Skeletal muscle tissue (tissue), 4 donors: ENCODE data around the gene COL12A1. TPM values are rescaled to one million over a fixed set of nuclear protein-coding genes. Genes with fewer than 3 reads are reported as not detected.

Experiments used
- H3K27ac ChIP-seq: one replicate; pipeline ENCODE4 v1.7.0; 2013; ENCODE audit warnings: mild to moderate bottlenecking, low read depth, low read length, inconsistent platforms
- H3K27me3 ChIP-seq, 3 donors: one replicate each; pipeline ENCODE4 v1.7.0; 2013; ENCODE audit warnings: low read length in 3 of 3; ENCODE audit not compliant: control insufficient read depth in 3 of 3, insufficient read depth in 3 of 3
- H3K36me3 ChIP-seq, 3 donors: one replicate each; pipeline ENCODE4 v1.7.0; 2013; ENCODE audit warnings: low read length in 3 of 3; ENCODE audit not compliant: control insufficient read depth in 3 of 3, insufficient read depth in 3 of 3
- H3K4me1 ChIP-seq, 3 donors: one replicate each; pipeline ENCODE4 v1.7.0; 2013; ENCODE audit warnings: low read length in 3 of 3, mild to moderate bottlenecking in 3 of 3; ENCODE audit not compliant: control insufficient read depth in 3 of 3, insufficient read depth in 3 of 3
- H3K4me3 ChIP-seq, 3 donors: one replicate each; pipeline ENCODE4 v1.7.0; 2013; ENCODE audit warnings: low read length in 3 of 3
- H3K9ac ChIP-seq, 3 donors: one replicate each; pipeline ENCODE4 v1.7.0; 2013; ENCODE audit warnings: low read length in 3 of 3, mild to moderate bottlenecking in 3 of 3, moderate library complexity in 2 of 3, low read depth in 1 of 3
- H3K9me3 ChIP-seq, 3 donors: one replicate each; pipeline ENCODE4 v1.7.0; 2013; ENCODE audit warnings: low read length in 3 of 3; ENCODE audit not compliant: control insufficient read depth in 3 of 3
- total RNA-seq: library from RNA; depleted of rRNA; stranded (reverse); fragments of >200 nt; gene quantifications from one replicate; pipeline ENCODE4 v1.2.3, GENCODE V29; 2014
- donor health status: Osteomylitis.

The COL12A1 gene
- total RNA-seq, 1 donor from 2014 or later: 474 TPM

DNA sequence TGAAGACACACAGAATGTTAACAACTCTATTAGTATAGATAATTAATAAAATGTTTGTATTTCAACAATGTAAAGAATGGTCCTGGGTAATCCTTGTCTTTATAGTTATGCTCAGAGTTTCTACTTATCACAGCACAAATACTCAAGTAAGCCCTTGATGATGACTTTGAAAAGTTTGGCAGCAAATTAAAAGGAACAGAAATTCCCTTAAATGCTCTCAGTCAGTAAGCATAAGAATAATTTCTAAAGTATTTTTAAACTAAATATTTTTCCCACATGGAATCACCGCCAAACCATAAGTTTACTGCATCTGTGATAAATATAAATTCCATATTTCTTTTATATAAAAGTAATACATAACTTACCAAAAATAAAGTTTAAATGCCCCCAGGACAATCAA is 96.1 kb downstream of the COL12A1 start:
- Histone ChIP-seq H3K27ac (no peak overlapping the region), H3K4me1 (no peaks in the 10 kb centered on the region), H3K27me3 (no peaks in the 10 kb centered on the region), H3K9ac (no peak overlapping the region), H3K36me3 (no peaks in the 10 kb centered on the region), H3K4me3 (no peak overlapping the region), H3K9me3 (no peaks in the 10 kb centered on the region)

DNA sequence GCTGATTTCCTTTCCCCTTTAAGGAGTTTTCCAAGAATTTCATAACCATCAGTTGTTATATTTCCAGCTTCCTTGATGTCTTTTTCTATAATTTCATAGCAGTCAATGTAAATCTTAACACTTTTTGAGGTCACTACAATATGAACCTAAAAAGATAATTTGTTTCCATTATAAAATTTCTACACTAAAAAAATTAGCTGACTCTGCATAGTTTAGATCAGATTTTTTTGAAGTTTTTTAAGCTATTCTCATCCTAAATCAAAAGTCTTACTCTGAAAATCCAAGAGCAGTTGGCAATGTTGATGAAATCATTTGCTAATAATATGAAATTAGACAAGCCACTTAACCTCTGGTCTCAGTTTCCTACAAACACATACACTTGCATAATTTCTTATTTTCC is 96.8 kb downstream of the COL12A1 start:
- H3K9me3 ChIP-seq: no peaks in the 10 kb centered on the region
- no peaks in the 10 kb centered on the region for H3K27me3 ChIP-seq

DNA sequence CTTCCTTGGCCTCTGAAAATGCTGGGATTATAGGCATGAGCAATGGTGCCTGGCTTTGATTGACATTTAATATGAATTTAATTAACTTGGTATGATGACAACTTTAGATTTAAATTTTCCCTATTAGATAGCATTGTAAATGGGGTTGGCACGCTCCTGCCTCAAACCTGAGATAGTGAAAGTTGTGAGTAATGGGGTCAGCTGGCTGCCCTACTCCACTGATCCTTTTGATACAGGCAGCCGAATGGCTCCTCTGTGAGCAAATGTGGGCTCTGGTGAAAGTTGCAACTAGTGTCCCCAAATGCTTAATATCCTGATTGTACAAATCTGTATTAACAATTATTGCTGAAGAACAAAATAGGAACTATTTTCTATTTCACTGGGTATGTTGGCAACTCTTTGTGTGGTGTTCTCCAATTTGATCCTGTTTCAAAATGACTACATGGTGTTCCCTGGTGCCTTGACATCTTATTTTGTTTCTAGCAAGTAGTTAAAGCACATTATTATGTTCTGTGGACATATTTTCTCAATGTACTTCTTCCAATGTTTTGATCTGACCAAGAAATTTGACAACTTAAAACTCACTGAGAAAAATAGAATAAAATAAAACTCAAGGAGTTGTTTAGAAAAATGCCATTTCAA is 97.4 kb downstream of the COL12A1 start:
- Histone ChIP-seq H3K4me3 (no peak overlapping the region), H3K9me3 (no peaks in the 10 kb centered on the region), H3K27ac (no peak overlapping the region), H3K36me3 (no peaks in the 10 kb centered on the region), H3K9ac (no peak overlapping the region), H3K4me1 (no peaks in the 10 kb centered on the region), H3K27me3 (no peaks in the 10 kb centered on the region)

More for the DNA sequence above, 96.8 kb downstream of the COL12A1 start:
- Histone ChIP-seq H3K4me3 (no peak overlapping the region), H3K36me3 (no peaks in the 10 kb centered on the region), H3K27ac (no peak overlapping the region), H3K9ac (no peak overlapping the region), H3K4me1 (no peaks in the 10 kb centered on the region)

DNA sequence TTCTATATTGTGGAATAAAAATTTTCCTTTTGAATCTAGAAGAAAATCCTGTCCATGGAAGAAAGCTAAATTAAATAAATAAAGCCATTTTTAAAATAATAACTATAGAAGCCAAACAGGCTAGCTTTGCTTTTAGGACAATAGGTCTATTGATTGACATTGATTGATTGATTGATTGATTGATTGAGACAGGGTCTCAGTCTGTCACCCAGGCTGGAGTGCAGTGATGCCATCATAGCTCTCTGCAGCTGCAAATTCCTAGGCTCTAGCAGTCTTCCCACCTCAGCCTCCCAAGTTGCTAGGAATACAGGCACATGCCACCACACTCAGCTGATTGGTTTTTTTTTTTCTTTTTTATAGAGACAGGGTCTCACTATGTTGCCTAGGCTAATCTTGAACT is 97.9 kb downstream of the COL12A1 start:
- H3K9me3 ChIP-seq: no peaks in the 10 kb centered on the region
- H3K36me3 ChIP-seq: peaks cover 0 to 3% (median 0%) of the 10 kb centered on the region in 3 donors
- no peak overlapping the region for H3K9ac ChIP-seq

DNA sequence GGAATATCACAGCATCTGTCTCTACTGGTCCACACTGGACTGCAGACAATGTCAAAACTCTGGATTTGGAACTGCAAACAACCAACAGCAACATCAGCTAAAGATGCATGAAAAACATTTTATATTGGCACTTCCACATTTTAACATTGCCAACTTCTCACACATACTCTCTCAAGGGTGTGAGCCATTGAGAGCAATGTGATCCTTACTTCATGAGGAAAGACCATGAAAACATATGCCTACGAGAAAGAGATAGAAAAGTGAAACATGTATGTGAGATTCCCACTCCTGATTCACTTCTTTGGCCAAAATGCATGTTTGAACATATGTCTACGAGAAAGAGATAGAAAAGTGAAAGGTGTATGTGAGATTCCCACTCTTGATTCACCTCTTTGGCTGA is 99.4 kb downstream of the COL12A1 start:
- no peak overlapping the region for H3K9ac ChIP-seq

More for the DNA sequence above, 97.9 kb downstream of the COL12A1 start:
- no peaks in the 10 kb centered on the region for H3K4me1 ChIP-seq
- H3K27me3 ChIP-seq: no peaks in the 10 kb centered on the region
- no peak overlapping the region for H3K4me3 ChIP-seq
- H3K27ac ChIP-seq: no peak overlapping the region

DNA sequence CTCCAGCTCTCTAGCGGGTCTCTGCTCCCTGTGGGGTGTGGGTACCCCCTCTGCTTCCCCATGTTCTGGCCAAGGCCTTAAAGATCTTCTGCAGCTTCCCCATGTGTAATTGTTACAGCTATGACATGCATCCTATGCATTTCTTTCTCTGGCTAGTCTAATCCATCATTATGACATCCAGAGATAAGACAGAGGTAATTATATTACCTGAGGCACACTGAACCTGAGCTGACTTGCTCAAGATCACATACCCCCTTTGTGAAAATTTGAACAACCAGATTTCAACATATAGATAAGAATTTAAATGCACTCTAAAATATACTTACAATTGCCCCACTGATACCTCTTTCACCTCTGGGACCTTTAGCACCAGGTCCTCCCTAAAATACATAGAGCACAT is 102.4 kb downstream of the COL12A1 start:
- H3K9me3 ChIP-seq: no peaks in the 10 kb centered on the region
- no peaks in the 10 kb centered on the region for H3K27me3 ChIP-seq
- H3K36me3 ChIP-seq: peaks cover 0 to 5% (median 0%) of the 10 kb centered on the region in 3 donors
- H3K27ac ChIP-seq: no peak overlapping the region
- H3K4me3 ChIP-seq: no peak overlapping the region
- no peak overlapping the region for H3K9ac ChIP-seq
- peaks cover 0 to 3% (median 2%) of the 10 kb centered on the region in 3 donors for H3K4me1 ChIP-seq

More for the DNA sequence above, 99.4 kb downstream of the COL12A1 start:
- no peak overlapping the region for H3K27ac ChIP-seq
- no peaks in the 10 kb centered on the region for H3K4me1 ChIP-seq
- no peaks in the 10 kb centered on the region for H3K9me3 ChIP-seq
- no peaks in the 10 kb centered on the region for H3K27me3 ChIP-seq
- H3K4me3 ChIP-seq: no peak overlapping the region
- peaks cover 0 to 5% (median 0%) of the 10 kb centered on the region in 3 donors for H3K36me3 ChIP-seq

DNA sequence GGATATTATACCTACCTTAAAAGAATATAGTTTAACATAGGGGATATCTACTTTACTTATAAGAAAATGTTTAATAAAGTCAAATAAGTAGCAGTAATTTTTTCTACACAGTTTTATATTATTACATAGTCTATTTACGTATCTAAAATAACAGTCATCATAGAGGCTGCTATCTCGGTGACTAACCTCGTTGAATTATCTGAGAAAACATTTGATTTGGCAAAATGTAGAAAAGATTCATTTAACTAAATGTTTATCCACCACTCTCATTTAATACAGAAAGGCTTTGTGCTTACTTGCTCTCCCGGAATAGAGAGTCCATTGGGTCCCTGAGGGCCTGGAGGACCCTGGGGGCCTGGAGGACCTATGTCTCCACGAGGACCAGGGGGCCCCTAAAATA is 103.6 kb downstream of the COL12A1 start:
- H3K27ac ChIP-seq: no peak overlapping the region
- peaks cover 0 to 5% (median 0%) of the 10 kb centered on the region in 3 donors for H3K36me3 ChIP-seq
- H3K4me3 ChIP-seq: no peak overlapping the region
- H3K9me3 ChIP-seq: no peaks in the 10 kb centered on the region
- H3K9ac ChIP-seq: no peak overlapping the region
- H3K4me1 ChIP-seq: peaks cover 0 to 4% (median 3%) of the 10 kb centered on the region in 3 donors
- no peaks in the 10 kb centered on the region for H3K27me3 ChIP-seq

DNA sequence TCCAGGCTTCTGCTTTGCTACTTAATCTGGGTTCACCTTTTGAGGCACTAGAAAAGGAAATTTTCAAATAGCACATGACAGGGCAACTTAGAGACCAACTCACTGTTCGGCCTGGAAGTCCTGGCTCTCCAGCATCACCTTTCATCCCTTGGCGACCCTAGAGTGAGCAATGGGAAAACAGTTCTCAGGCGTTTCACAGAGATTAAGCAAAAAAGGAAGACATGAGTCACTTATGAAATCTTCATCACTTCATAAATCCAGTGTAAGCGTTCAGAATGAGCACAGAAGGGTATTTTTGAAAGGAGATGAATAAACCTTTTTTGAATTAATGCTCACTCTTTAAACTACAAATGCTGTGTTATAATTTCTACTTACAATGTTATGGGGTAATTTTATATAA is 104.0 kb downstream of the COL12A1 start:
- H3K9ac ChIP-seq: no peak overlapping the region
- H3K27ac ChIP-seq: no peak overlapping the region
- H3K27me3 ChIP-seq: no peaks in the 10 kb centered on the region
- H3K36me3 ChIP-seq: peaks cover 0 to 5% (median 0%) of the 10 kb centered on the region in 3 donors
- H3K9me3 ChIP-seq: no peaks in the 10 kb centered on the region
- peaks cover 0 to 4% (median 3%) of the 10 kb centered on the region in 3 donors for H3K4me1 ChIP-seq
- H3K4me3 ChIP-seq: no peak overlapping the region

DNA sequence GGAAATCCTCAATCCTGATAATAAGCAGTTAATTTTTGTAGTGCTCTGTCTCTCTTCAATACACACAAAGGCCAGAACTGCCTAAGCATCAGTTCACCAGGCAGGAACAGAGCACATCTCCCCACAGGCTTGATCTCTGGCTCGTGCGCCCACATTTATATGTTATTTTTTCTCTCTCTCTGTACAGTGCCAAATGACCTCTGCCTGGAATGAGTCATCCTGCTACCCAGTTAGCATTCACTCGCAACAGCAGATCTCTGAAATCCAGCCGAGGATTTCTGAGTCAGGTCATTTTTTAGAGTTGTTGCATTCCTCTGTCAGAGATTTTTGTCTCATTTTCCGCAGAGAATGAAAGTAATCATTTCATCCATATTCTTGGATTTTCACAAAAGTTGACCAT is 107.1 kb downstream of the COL12A1 start:
- Histone ChIP-seq H3K27me3 (no peaks in the 10 kb centered on the region), H3K9me3 (no peaks in the 10 kb centered on the region), H3K36me3 (peaks cover 0 to 5% (median 0%) of the 10 kb centered on the region in 3 donors), H3K4me3 (no peak overlapping the region), H3K9ac (no peak overlapping the region), H3K4me1 (peaks cover 0 to 5% (median 4%) of the 10 kb centered on the region in 3 donors), H3K27ac (no peak overlapping the region)

DNA sequence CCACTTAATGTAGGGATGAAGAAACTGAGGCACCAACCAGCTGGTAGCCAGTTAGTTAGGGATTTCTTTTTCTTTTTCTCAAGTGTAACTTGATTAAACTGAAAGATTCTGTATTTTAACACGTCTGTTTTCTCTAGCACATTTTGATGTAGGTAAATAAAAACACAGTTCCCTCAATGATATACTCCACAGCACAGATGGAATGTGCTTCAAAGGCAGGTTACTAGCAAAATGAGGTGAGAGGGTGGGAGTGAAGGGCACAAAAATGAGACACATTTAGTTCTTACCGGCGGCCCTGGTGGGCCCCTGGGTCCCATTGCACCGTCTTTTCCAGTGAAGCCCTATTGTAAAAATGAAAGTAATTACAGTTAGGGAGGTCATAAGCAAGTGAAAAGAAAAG is 108.9 kb downstream of the COL12A1 start:
- H3K9ac ChIP-seq: no peak overlapping the region
- no peak overlapping the region for H3K4me3 ChIP-seq
- no peaks in the 10 kb centered on the region for H3K9me3 ChIP-seq
- H3K4me1 ChIP-seq: peaks cover 0 to 5% (median 4%) of the 10 kb centered on the region in 3 donors
- H3K27ac ChIP-seq: no peak overlapping the region
- H3K27me3 ChIP-seq: no peaks in the 10 kb centered on the region
- peaks cover 0 to 2% (median 0%) of the 10 kb centered on the region in 3 donors for H3K36me3 ChIP-seq
